ENCODE data around the gene MAP2K5.

The MAP2K5 gene

DNA sequence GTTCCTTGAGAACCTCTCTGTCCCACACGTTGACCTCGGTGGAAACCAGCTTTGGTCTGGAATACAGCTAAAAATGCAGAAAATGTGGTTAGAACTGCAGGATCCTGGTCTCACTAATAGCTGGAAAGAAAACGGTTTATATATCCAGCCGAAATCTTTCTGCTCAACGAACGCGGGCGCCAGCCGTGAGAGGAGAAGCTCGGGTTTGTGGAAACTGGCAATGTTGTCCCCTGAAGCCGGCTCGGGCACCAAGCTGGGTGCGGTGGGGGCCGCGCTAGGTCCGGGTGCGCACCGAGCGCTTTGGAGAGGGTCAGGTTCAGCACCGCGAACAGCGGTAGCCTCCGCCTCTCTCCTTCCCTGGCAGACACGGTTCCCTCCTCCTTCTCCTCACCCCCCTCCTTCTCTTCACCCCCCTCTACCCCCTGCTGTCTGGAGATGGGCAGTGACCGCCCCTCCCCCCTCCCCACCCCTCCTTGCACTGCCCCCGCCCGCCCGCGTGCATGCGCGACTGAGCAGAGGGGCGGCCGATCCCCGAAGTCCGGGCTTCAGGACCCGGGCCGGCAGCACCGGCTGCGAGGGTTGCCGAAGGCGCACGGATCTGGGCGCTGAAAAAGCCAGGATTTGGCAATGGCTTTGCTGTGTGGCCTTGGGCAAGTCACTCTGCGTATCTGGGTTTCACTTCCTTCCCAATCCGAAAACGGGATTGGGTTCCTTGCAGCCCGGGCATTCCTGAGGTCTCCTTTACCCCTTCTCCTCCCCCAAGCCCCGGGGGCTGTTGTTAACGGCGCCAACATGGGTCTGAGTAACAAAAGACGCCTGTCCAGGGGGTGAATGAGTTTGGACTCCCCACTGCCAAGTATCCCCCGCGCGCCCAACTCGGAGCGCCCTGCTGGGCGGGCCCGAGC lies 282.7 kb downstream of the MAP2K5 start, which contains the start of gene SKOR1:
TSS of gene SKOR1 (plus strand) at position 534 of the 905 bp plus-strand sequence. CDS start at position 628, 94 bp downstream.
- DNase-seq (ENCODE audit: low spot score): no peak

DNA sequence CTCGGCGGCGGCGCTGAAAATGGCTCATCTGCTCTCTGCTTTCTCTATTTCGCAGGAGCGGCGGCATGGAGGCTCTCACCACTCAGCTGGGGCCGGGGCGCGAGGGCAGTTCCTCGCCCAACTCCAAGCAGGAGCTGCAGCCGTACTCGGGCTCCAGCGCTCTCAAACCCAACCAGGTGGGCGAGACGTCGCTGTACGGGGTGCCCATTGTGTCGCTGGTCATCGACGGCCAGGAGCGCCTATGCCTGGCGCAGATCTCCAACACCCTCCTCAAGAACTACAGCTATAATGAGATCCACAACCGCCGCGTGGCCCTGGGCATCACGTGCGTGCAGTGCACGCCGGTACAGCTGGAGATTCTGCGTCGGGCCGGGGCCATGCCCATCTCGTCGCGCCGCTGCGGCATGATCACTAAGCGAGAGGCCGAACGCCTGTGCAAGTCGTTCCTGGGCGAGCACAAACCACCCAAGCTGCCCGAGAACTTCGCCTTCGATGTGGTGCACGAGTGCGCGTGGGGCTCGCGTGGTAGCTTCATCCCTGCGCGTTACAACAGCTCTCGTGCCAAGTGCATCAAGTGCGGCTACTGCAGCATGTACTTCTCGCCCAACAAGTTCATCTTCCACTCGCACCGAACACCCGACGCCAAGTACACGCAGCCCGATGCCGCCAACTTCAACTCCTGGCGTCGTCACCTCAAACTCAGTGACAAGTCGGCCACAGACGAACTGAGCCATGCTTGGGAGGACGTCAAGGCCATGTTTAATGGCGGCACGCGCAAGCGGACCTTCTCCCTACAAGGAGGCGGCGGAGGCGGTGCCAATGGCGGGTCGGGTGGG lies 283.6 kb downstream of the MAP2K5 start:
- DNase-seq (ENCODE audit: low spot score): no peak

DNA sequence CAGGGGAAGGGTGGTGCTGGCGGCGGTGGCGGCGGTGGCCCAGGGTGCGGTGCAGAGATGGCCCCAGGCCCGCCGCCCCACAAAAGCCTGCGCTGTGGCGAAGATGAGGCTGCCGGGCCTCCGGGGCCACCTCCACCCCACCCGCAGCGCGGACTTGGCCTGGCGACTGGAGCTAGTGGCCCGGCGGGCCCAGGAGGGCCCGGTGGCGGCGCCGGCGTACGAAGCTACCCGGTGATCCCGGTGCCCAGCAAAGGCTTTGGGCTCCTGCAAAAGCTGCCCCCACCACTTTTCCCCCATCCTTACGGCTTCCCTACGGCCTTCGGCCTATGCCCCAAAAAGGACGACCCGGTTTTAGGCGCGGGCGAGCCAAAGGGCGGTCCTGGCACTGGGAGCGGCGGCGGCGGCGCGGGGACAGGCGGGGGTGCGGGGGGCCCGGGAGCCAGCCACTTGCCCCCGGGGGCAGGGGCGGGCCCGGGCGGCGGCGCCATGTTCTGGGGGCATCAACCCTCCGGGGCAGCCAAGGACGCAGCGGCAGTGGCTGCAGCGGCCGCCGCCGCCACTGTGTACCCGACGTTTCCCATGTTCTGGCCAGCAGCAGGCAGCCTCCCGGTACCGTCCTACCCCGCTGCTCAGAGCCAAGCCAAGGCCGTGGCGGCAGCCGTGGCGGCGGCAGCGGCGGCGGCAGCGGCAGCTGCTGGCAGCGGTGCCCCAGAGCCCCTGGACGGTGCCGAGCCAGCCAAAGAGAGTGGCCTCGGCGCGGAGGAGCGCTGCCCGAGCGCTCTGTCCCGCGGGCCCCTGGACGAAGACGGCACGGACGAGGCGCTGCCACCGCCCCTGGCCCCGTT lies 284.4 kb downstream of the MAP2K5 start:
- no peak for DNase-seq (ENCODE audit: low spot score)

DNA sequence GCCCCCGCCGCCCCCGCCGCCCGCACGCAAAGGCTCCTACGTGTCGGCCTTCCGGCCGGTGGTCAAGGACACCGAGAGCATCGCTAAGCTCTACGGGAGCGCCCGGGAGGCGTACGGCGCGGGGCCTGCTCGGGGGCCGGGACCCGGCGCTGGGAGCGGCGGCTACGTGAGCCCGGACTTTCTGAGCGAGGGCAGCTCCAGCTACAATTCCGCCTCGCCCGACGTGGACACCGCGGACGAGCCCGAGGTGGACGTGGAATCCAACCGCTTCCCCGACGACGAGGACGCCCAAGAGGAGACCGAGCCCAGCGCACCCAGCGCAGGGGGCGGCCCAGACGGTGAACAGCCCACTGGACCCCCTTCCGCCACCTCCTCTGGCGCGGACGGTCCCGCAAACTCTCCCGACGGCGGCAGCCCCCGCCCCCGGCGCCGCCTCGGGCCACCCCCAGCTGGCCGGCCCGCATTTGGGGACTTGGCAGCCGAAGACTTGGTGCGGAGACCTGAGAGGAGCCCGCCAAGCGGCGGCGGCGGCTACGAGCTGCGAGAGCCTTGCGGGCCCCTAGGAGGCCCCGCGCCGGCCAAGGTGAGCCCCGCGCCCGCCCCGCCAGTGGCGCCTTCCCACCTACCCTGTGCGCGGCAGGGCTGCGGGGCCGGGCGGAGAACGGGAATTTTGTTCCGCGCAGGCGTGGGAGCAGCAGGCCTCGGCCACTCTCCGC lies 285.2 kb downstream of the MAP2K5 start:
- no peak for DNase-seq (ENCODE audit: low spot score)

DNA sequence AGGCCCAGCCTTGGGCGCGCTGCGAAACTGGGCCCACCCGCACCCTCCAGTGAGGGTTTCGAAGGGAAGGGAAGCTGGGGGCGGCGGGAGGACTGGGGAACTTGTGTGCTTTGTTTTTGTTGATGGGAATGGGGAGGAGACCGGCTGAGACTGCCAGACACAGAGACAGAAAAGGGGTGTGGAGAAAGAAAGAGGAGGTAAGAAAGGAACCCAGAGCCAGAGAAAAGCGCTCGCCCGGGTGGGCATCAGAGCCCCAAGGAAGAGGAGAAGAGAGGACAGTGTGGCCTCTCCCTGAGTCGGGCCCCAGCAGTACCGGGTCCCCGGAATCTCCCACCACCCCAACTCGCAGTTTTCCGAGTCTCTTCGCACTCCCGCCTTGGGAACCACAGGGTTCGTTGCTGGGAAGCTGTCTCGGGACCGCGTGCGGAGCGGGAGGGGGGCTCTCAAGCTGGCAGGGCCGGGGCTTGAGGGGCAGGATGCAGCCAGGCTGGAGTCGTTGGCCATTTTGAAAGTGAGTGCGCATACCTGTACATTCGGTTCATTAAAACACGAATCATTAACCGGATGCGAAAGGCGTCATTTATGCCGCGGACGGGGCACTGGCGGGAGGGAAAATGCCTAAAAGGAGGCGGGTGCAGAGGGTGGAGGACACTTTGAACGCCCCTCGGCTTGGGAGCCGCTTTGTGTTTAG lies 285.9 kb downstream of the MAP2K5 start:
- no peak for DNase-seq (ENCODE audit: low spot score)

DNA sequence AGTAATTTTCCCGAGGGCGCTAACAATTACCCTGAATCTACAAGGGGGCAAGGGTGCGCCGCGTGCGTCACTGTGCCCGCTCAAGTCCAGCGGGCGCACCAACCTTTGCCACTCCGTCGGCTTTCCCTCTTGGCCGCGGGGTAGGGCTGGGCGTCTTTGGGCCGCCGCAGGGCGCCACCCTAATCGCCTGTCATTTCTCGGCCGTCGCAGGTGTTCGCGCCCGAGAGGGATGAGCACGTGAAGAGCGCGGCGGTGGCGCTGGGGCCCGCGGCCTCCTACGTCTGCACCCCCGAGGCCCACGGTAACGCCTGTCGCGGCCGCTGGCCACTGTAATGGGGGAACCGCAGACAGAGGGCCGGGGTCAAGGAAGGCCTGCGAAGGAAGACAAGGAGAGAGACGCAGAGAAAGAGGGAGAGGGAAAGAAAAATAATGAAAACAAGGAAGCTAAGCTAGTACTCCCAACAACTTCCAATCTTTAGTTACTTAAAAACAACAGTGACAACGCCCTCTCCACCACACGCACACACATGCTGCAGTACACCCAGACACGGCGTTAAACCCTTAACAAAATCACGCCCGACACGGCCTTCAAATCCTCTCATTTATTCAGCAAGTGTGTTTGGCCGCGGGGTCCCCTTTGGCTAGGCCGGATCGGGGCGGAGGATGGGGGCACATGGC lies 286.6 kb downstream of the MAP2K5 start:
- no peak for DNase-seq (ENCODE audit: low spot score)

DNA sequence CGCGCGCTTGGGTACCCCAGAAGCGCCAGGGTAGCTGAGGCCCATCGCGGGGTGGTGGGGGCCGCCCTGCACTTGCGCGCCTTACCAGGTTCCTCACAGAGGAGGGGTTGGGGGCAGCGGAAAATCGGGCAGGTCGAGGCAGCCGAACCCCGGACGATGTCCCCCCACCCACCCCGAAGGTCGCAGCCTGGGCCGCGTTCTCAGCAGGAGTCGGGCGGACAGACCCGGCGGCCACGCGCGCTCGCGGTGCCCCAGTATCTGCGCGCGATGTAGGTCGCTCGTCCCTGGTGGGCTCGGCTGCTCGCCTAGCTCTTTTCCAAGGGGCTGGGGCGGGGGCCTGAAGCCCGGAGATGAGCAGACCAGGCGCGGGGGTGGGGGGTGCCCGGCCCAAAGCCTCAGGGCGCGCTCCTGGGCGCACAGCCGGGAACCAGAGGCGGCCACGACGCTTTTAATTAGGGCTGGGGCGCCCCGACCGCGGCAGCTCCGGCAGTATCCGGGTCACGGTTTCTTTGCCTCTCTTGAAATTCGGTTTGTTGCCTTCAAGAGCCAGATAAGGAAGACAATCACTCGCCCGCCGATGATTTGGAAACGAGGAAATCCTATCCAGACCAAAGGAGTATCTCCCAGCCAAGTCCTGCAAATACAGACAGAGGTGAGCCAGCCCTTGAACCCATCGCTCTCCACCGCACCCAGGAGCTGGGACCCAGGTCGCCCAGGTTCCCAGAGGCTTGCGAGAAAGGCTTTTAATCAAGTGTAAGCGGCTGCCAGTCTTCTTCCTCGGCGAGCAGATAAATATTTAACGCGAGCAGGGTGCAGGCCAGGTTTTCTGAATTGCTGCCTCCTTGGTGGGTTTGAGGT lies 287.4 kb downstream of the MAP2K5 start:
- DNase-seq (ENCODE audit: low spot score): no peak

DNA sequence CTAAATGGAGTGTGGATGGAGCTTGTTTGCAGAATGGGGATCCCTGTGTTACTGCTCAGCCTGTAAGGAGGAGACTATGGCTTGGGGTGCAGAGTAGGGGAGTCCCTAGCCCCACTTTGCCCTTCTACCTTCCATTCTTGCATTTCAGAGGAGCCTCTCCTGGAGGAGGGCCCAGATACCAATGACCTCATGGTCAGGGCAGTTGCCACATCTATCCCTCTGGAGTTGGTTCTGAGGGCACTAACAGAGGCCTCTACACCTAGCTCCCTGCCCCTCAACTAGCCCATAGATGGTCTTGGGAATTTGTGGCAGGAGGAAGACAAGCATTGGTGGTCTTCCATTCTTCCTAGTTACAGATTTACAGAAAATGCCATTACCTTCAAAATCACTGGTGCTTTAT lies 288.9 kb downstream of the MAP2K5 start:
- no peak for DNase-seq (ENCODE audit: low spot score)

DNA sequence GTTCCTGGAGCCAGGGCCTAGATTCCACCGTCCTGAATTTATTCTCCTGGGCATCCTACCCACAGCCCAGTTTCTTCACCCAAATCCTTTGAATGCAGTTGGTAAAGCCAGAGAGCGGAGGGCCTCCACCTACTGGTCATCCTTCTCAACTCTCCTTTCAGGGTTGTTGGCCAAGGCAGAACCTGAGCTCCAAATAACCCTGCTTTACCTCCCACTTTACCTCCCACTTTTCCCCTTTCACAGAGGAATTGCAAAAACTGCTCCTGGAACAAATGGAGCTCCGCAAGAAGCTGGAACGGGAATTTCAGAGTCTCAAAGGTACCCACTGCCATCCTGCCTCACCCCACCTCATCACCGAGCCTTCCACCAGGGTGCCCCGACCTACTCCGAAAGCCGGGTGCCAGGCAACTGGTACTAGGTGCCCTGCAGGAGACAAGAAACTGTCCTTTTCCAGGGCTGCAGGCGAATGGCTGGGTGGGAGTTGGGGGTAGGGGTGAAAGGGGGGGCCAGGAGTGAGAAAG lies 289.6 kb downstream of the MAP2K5 start:
- DNase-seq (ENCODE audit: low spot score): no peak

DNA sequence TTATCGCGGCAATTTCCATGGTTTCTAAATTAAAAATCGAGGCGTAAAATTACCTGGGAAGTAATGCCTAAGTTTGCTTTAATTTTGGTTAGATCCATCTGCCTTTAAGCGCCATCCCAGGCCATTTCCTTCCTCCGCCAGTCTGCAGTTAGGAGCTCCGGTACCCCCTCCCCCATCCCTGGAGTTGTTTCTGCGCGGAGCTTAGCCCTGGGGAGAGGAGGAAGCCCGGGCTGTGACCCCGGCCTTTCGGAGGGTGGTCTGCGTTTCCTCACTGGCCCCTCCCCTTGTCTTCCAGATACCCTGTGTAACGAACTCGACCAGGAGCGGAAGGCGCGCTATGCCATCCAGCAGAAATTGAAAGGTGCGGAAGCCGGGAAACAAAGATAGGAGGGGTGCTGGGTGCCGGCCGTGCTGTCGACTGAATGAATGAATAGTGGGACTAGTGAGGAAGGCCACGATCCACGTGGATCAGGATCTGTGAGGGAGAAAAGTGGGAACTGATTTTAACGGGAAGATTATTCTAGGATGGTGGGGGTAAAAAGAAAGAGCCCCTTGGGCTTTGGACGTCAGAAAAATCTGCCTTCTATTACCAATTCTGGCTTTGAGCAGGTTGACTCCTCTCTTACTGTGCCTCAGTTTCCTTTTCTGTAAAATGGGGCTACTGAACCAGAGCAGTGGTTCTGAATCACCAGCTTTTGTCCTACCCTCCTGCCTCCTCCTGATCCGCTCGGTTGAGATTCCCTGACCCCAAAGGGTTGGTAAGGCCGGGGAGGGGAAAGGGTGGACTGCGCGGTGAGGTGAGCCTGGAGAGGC lies 290.6 kb downstream of the MAP2K5 start:
- DNase-seq (ENCODE audit: low spot score): no peak

DNA sequence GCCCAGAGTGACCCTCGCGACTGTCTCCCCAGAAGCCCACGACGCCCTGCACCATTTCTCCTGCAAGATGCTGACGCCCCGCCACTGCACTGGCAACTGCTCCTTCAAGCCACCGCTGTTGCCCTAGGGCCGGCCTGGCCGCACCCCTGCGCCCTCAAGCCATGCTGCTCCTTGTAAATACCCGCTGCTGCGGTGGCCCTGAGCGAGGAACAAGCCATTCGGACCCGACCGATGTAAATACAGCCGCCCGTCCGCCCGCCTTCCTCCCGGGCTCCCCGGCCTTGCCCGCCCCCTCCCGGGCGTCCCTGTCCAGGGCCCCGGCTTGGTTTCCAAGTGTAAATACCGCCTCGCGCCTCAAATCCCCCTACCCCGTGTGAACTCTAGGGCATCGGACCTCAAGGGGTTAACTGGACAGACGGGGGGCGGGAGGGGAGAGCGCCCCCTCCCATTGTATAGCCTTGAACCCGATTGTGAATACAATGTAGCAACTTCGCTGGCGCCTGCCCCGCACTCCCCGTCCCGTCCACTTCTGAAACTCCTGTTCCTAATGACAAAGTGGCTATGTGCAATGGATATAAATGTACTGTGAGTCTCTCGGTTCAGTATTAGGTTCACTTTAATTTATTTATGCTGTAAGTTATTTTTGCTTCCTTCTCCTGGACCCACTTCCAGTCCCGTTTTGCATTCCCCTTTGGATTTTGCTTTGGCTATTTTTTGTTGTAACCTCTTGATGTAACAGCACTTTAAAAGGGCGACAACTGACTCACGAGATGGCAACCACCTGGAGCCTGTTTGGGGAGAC lies 291.4 kb downstream of the MAP2K5 start:
- DNase-seq (ENCODE audit: low spot score): no peak

DNA sequence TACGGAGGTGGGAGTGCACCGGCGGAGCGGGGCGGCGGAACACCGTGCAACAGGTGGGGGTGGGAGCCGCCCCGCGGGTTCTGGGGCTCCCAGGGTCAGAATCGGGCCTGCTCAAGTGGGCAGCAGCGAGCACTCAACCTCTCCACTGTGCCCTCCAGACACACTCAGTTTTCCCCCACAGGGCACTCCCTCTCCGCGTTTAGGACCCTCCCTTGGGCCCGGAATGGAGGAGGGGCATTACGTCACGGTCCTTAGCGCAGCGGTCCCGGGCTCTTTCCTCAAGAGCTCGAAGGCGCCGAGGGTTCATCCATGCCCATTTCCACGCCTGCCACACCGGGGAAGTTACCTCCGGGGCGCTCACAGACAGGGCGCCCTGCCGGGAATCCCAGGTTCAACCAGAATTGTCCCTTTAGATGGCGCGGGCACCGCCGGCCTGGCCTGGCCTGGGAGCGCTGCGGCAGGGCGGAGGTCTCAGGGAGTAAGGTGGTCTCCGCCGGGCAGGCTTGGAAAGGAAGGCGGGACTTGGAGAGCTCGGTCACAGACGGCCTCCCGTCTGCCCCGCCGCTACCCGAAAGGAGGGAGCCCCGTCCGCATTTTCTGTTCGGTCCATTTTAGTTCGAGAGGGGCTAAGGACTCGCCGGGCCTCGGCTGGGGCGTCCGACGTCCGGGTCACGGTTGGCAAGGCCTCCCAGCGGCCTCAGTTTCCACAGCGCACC lies 292.2 kb downstream of the MAP2K5 start:
- no peak for DNase-seq (ENCODE audit: low spot score)

DNA sequence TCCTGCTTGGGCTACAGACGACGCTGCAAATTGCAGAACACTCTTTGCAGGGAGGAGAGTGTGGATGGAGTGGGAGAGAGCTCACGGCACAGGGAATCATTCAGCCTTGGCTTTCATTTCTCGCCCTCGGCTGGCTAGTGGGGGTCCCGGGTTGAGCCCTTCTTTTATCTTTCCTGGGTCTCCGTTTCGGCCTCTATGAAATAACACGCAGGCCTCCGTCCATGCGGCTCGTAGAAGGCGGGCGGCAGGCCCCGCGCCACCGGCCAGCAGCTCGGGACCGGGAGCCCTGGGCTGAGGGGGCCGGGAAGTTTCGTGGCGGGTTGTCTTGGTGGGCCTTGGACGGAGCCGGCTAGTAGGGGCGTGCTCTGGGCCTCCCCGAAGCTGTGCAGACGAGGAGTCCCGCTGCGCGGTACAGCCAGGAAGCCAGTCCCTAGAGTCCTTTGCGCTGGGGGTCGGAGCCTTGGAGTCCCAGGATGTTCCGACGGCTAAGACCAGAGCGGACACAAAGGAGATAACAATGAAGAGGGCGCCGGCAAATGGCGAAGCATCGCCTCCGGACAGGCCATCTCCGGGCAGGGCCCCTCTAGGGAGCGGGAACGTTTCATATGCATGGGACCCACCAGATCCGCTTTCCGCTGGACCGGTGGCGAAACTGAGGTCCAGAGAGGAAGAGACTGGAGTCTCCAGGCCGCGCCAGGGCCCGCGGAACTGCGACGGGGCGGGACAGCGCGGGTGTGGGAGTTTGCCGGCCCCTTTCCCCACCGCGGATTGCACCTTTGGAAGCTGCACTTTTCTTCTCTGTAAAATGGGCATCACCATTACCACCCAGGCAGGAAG lies 293.0 kb downstream of the MAP2K5 start:
- no peak for DNase-seq (ENCODE audit: low spot score)

DNA sequence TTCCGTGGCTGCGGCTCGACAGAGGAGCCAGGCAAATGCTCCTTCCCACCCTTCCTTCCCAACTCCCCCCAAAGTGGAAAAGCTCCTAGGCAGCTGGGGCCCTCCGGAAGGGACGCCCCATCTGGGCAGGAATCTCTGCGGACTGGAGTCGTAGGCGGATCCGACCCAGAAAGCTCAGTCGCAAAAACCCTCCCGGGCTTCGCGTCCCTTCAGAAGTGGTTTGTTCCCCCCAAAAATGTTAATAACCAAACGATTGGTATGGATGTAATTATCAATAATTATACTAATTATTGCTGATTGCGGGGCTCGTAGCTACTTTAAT lies 293.6 kb downstream of the MAP2K5 start:
- no peak for DNase-seq (ENCODE audit: low spot score)

DNA sequence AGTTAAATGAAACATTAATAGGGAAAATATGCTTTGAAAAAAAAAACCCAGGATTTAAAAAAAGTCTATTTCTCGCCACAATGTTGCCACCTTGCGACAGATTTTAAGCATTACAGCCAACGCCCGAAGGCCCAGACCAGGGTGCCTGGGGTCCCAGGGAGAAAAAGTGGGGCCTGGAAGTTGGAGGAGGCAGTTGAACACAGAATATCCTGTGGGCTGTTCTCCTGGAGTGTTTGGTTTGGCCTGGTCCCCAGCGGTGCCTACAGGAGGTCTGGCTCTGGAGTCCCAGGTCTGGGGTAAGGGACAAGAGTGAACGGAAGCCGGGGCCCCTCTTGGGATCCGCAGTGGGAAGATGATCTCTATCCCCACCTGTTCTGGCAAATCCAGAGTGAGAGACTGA lies 294.0 kb downstream of the MAP2K5 start:
- peak; percentile 35 for DNase-seq (ENCODE audit: low spot score)

DNA sequence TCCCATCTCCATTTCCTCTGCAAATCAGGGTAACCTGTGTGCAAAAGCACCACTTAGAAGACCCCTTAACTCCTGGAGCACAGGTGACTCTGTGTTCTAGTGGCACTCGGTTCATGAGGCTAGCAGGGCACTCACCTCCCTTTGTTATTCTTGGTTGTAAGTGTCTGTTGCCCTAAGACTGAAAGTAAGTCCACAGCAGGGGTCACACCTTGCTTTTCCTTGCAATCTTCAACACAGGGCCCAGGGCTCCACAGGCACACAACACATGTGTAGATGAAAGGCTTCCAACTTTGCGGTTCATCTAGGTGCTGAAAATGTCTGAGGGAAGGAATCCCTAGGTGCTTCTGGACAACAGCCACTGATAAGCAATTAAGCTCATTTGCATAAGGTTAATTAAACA lies 294.5 kb downstream of the MAP2K5 start:
- DNase-seq (ENCODE audit: low spot score): no peak
